Astrocyte of the cerebellum (primary cell): ENCODE measurements around the gene PRKCZ.

ENCODE experiments used
- DNase-seq: peaks from one replicate; pipeline ENCODE4 v3.0.0-alpha.2; 2011; ENCODE audit warnings: low read depth
- H3K4me3 ChIP-seq: 2 replicates; pipeline ENCODE4 v1.5.1; 2011; ENCODE audit warnings: mild to moderate bottlenecking, low read depth, low read length, moderate library complexity
- CTCF ChIP-seq: IDR thresholded peaks from 2 replicates; pipeline ENCODE4 v1.5.1; 2012; ENCODE audit warnings: low read length, low read depth, moderate library complexity, mild to moderate bottlenecking; ENCODE audit errors: missing control alignments
- in situ Hi-C: cut with HindIII; loops from 2 replicates; pipeline ENCODE4 v1.10.0; 2017; ENCODE audit warnings: low sequenced_read_pairs

The PRKCZ gene

GRCh38 chr1:2053784-2054376 is 3.7 kb downstream of the PRKCZ start:
- TF ChIP-seq CTCF, result no peak
- in situ Hi-C loops, result no loop called here
- H3K4me3 ChIP-seq, result no peak overlapping the region
- DNase-seq, result no peak

- DNase-seq, result no peak
- in situ Hi-C loops, result no loop called here
- no peak overlapping the region for H3K4me3 ChIP-seq
- no peak for TF ChIP-seq CTCF
Measured at GRCh38 chr1:2054560-2054959, 4.3 kb downstream of the PRKCZ start.

GRCh38 chr1:2055911-2056575 is 5.8 kb downstream of the PRKCZ start:
- H3K4me3 ChIP-seq, result no peak overlapping the region
- DNase-seq, result no peak
- in situ Hi-C loops, result no loop called here
- TF ChIP-seq CTCF, result no peak

- no peak overlapping the region for H3K4me3 ChIP-seq
- no peak for TF ChIP-seq CTCF
- in situ Hi-C loops, result no loop called here
- DNase-seq, result no peak
Measured at GRCh38 chr1:2056955-2057590, 6.9 kb downstream of the PRKCZ start.

GRCh38 chr1:2059290-2059953 is 9.2 kb downstream of the PRKCZ start:
- in situ Hi-C loops, result no loop called here
- no peak overlapping the region for H3K4me3 ChIP-seq
- no peak for TF ChIP-seq CTCF
- no peak for DNase-seq

GRCh38 chr1:2060072-2060471 is 9.9 kb downstream of the PRKCZ start:
- H3K4me3 ChIP-seq, result no peak overlapping the region
- TF ChIP-seq CTCF, result no peak
- in situ Hi-C loops, result no loop called here

More at GRCh38 chr1:2060072-2060471, 9.9 kb downstream of the PRKCZ start:
- DNase-seq, result no peak
